Epithelial cell of esophagus (primary cell): Measurements from ENCODE around the gene GAPVD1.
A peak's percentile ranks its signal among the peaks of the same experiment; 100 is the strongest.
"Not testable (repeated sequence)": the region's sequence is repeated elsewhere in the genome, so short reads cannot be mapped to it uniquely, and the experiment has no call there.

ENCODE experiments used
- DNase-seq: peaks from one replicate; pipeline ENCODE4 v3.0.0; 2010; ENCODE audit warnings: low read depth
- H3K4me3 ChIP-seq: 2 replicates; pipeline ENCODE4 v1.5.1; 2011; ENCODE audit warnings: mild to moderate bottlenecking, low read length, control low read depth
- TF ChIP-seq, protein P1 (sequence below): IDR thresholded peaks from 2 replicates; pipeline ENCODE4 v1.5.1; 2011; ENCODE audit warnings: low read depth, mild to moderate bottlenecking, low read length, control low read depth, inconsistent platforms; ENCODE audit not compliant: insufficient read depth; ENCODE audit errors: missing control alignments

GAPVD1 gene

DNA sequence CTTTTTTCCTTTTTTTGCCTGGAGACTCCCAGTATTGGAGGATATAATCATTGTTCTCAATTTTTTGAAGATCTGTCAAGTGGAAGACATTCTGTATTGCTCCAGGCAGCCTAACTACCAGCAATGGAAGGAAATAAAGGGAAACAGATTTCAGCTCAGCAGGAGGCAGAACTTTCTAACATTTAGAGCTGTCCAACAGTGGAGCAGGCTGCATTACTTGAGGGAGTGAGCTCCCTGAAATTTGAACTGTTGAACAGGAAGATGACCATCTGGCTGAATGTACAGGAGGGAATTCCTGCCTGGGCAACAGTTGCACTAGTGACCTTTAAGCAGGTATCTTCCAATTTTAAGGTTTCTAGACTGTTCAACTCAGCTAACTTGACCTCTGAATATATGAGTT, 1.1 kb upstream of the GAPVD1 start:
- TF ChIP-seq, protein P1, sequence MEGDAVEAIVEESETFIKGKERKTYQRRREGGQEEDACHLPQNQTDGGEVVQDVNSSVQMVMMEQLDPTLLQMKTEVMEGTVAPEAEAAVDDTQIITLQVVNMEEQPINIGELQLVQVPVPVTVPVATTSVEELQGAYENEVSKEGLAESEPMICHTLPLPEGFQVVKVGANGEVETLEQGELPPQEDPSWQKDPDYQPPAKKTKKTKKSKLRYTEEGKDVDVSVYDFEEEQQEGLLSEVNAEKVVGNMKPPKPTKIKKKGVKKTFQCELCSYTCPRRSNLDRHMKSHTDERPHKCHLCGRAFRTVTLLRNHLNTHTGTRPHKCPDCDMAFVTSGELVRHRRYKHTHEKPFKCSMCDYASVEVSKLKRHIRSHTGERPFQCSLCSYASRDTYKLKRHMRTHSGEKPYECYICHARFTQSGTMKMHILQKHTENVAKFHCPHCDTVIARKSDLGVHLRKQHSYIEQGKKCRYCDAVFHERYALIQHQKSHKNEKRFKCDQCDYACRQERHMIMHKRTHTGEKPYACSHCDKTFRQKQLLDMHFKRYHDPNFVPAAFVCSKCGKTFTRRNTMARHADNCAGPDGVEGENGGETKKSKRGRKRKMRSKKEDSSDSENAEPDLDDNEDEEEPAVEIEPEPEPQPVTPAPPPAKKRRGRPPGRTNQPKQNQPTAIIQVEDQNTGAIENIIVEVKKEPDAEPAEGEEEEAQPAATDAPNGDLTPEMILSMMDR: no peak

DNA sequence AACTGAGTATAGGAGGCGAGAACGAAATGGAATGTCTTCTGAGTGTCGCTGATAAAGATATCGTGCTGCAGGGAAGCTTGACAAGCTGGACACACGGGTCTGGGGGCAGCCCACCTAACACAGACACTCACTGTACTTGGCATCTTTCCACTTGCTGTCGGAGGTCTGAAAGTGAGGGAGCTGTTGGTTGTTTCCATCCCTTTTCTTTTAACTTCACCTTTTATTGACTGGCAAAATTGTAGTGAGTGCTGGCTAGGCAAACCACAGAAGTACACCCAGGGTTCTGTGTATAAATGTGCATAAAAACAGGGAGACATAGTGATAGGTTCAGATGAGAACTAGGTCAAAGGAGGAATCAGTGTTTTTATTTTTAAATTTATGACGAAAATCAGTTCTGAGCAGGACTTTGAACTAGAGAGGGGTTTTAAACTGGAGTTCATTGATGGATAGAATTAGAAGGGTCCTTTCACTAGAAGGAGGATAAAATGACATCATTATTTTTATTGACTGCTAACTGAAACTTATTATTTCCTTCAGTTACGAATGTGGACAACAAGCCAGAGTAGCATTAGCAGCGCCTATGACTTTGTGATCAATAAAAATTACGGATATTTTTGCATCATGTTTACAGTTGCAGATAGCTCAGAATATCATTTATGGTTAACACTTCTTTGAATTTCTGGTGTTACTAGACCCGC, 817 bp downstream of the GAPVD1 start:
- DNase-seq: no peak
- TF ChIP-seq, protein P1: no peak

More for the DNA sequence above, 1.1 kb upstream of the GAPVD1 start:
- DNase-seq: no peak
- H3K4me3 ChIP-seq: no peak overlapping the region

DNA sequence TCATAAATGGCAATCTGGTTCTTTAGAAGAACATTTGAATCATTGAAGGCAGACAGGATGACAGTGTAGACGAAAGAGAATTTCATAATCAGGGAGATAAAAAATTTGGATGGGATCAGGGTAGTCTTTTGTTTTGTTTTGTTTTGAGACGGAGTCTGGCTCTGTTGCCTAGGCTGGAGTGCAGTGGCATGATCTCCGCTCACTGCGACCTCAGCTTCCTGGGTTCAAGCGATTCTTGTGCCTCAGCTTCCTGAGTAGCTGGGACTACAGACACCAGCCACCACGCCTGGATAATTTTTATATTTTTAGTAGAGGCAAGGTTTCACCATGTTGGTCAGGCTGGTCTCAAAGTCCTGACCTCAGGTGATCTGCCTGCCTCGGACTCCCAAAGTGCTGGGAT, 2.4 kb downstream of the GAPVD1 start:
- not testable (repeated sequence) for DNase-seq, H3K4me3 ChIP-seq

More for the DNA sequence above, 817 bp downstream of the GAPVD1 start:
- peak overlapping the region; percentile 93 for H3K4me3 ChIP-seq

DNA sequence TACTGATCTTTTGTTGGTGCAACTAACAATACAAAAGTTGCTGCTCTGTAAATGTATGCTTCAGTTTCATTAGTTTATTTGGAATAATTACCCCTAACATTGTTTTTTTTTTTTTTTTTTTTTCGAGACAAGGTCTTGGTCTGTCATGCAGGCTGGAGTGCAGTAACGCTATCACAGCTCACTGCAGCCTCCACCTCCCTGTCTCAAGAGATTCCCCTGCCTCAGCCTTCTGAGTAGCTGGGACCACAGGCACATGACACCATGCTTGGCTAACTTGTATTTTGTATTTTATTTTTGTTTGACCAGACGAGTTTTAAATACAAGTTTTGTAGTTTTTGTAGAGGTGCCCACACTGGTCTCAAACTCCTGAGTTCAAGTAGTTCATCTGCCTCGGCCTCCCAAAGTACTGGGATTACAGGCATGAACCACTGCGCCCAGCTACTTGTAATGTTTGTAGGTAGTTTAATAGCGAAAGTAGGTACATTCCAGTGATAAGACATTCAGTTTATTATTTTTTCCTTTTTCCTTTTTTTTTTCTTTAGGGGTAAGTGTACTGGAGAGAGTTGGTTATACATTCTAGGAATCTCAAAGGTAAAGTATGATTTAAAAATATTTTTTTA, 6.9 kb downstream of the GAPVD1 start:
- H3K4me3 ChIP-seq: no peak overlapping the region
- TF ChIP-seq, protein P1: no peak
- DNase-seq: no peak

DNA sequence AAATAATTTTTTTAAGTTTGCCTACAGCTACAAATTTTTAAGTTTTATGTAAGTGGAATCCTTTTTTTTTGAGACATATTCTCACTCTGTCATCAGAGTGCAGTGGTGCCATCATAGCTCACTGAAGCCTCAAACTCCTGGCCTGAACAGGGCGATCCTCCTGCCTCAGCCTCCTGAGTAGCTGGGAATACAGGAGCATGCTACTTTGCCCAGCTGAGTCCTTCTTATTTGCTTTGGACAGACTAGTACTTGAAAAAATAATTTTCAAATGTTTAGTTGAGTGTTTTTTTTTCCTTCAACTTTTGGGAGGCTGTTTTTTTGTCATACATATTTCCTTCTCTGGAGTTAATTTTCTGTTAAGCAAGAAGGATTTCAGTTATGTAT, 7.4 kb downstream of the GAPVD1 start:
- no peak for DNase-seq
- no peak overlapping the region for H3K4me3 ChIP-seq
- TF ChIP-seq, protein P1: no peak

DNA sequence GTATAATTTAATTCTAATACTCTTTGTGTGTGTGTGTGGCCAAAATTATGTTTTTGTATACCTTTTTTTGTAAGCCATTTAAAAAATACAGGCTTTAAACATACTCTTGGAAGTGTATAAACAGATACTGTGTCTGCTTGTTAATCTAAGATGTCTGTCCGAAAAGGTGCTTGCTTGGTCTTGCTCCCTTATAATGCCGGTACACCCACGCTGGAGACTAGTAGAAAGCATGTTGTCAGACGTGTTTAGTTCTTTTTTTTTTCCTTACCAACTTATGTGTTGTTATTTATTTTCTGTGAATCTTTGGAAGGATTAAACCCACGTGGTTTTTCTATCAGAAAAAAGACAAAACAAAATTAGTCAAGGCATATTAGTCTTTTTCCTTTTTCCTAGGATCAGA, 9.5 kb downstream of the GAPVD1 start:
- TF ChIP-seq, protein P1: no peak
- peak; percentile 80 for DNase-seq
- peak overlapping the region; percentile 10 for H3K4me3 ChIP-seq

DNA sequence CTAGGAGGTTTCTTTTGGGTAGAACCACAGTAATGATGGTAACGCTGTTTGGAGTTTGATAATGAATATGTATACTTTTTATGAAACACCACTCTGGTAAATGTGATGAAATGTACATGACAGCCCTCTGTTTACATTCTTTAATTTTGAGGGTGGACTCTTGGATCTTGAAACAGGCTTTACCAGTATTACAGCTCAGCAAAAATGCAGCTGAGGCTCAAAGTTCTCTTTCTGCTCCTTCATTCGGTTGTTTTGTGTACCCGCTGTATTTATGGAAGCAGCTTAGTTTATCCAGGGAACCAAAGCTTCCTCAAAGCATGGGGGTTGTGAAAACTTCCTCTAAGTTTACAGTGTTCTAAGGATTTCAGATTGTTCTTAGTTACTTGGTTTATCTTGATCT, 11.1 kb downstream of the GAPVD1 start:
- TF ChIP-seq, protein P1: no peak
- no peak overlapping the region for H3K4me3 ChIP-seq
- peak; percentile 78 for DNase-seq
